Trophoblast cell (in vitro differentiated cells and primary cell): ENCODE results near the gene GADD45B. TPM values are rescaled to one million over a fixed set of nuclear protein-coding genes. Genes with fewer than 3 reads are reported as not detected.

Experiments used
- DNase-seq, 2 donors: peaks; one replicate each; pipeline ENCODE4 v3.0.0-alpha.2; 2016
- H2AFZ ChIP-seq: 2 replicates; pipeline ENCODE4 v1.6.1; 2013; ENCODE audit warnings: low read length, moderate library complexity, mild to moderate bottlenecking; ENCODE audit not compliant: insufficient read depth, poor library complexity
- H2AK5ac ChIP-seq: 2 replicates; pipeline ENCODE4 v1.6.1; 2013; ENCODE audit warnings: mild to moderate bottlenecking, low read length
- H2BK120ac ChIP-seq: 2 replicates; pipeline ENCODE4 v1.6.1; 2013; ENCODE audit warnings: low read length, mild to moderate bottlenecking, moderate library complexity; ENCODE audit not compliant: insufficient read depth, poor library complexity
- H2BK12ac ChIP-seq: 2 replicates; pipeline ENCODE4 v1.6.1; 2013; ENCODE audit warnings: mild to moderate bottlenecking, low read length, moderate library complexity
- H2BK5ac ChIP-seq: 2 replicates; pipeline ENCODE4 v1.6.1; 2013; ENCODE audit warnings: low read length, low read depth, moderate library complexity, mild to moderate bottlenecking; ENCODE audit not compliant: poor library complexity
- H3K14ac ChIP-seq: 2 replicates; pipeline ENCODE4 v1.6.1; 2013; ENCODE audit warnings: mild to moderate bottlenecking, low read length
- H3K18ac ChIP-seq: 2 replicates; pipeline ENCODE4 v1.6.1; 2013; ENCODE audit warnings: mild to moderate bottlenecking, low read length
- H3K23ac ChIP-seq: 2 replicates; pipeline ENCODE4 v1.6.1; 2013; ENCODE audit warnings: low read length
- H3K27ac ChIP-seq: 2 replicates; pipeline ENCODE4 v1.5.1; 2013; ENCODE audit warnings: low read depth, mild to moderate bottlenecking, inconsistent platforms, low read length, moderate library complexity
- H3K27me3 ChIP-seq: 2 replicates; pipeline ENCODE4 v1.6.1; 2013; ENCODE audit warnings: inconsistent platforms, mild to moderate bottlenecking, low read length, moderate library complexity; ENCODE audit not compliant: insufficient read depth
- H3K36me3 ChIP-seq, 2 experiments: 1 replicate in 1 of 2; 2 replicates in 1 of 2; pipeline ENCODE4 v1.6.1; 2013; ENCODE audit warnings: low read length in 2 of 2, mild to moderate bottlenecking in 2 of 2, moderate library complexity in 1 of 2; ENCODE audit not compliant: insufficient read depth in 2 of 2, control insufficient read depth in 1 of 2
- H3K4ac ChIP-seq: 2 replicates; pipeline ENCODE4 v1.6.1; 2013; ENCODE audit warnings: low read depth, mild to moderate bottlenecking, low read length, moderate library complexity
- H3K4me1 ChIP-seq, 2 experiments: 1 replicate in 1 of 2; 2 replicates in 1 of 2; pipeline ENCODE4 v1.6.1; 2013; ENCODE audit warnings: low read length in 2 of 2, mild to moderate bottlenecking in 2 of 2, moderate library complexity in 1 of 2; ENCODE audit not compliant: insufficient read depth in 2 of 2, control insufficient read depth in 1 of 2
- H3K4me2 ChIP-seq: 2 replicates; pipeline ENCODE4 v1.6.1; 2013; ENCODE audit warnings: inconsistent platforms, mild to moderate bottlenecking, low read length, moderate library complexity
- H3K4me3 ChIP-seq: 2 replicates; pipeline ENCODE4 v1.5.1; 2013; ENCODE audit warnings: mild to moderate bottlenecking, low read depth, low read length, inconsistent platforms
- H3K79me1 ChIP-seq: one replicate; pipeline ENCODE4 v1.6.1; 2013; ENCODE audit warnings: low read length
- H3K79me2 ChIP-seq: 2 replicates; pipeline ENCODE4 v1.6.1; 2013; ENCODE audit warnings: low read length, mild to moderate bottlenecking; ENCODE audit not compliant: control insufficient read depth, insufficient read depth, poor library complexity
- H3K9ac ChIP-seq: 2 replicates; pipeline ENCODE4 v1.6.1; 2013; ENCODE audit warnings: mild to moderate bottlenecking, low read length
- H3K9me3 ChIP-seq: 2 replicates; pipeline ENCODE4 v1.6.1; 2013; ENCODE audit warnings: low read depth, mild to moderate bottlenecking, control low read depth, inconsistent platforms, low read length; ENCODE audit not compliant: insufficient read depth
- H4K12ac ChIP-seq: 2 replicates; pipeline ENCODE4 v1.6.1; 2013; ENCODE audit warnings: low read depth, mild to moderate bottlenecking, low read length, moderate library complexity
- H4K8ac ChIP-seq: 2 replicates; pipeline ENCODE4 v1.6.1; 2013; ENCODE audit warnings: low read depth, mild to moderate bottlenecking, low read length, moderate library complexity
- H4K91ac ChIP-seq: one replicate; pipeline ENCODE4 v1.6.1; 2013; ENCODE audit warnings: low read depth, mild to moderate bottlenecking, low read length, moderate library complexity
- WGBS: extraction: QIAGEN DNeasy Blood & Tissue Kit; methylation state at CpG from one replicate; pipeline ENCODE4 v1.1.7; 2013; ENCODE audit warnings: missing lambda C conversion rate; ENCODE audit not compliant: insufficient read length, insufficient coverage; ENCODE audit errors: extremely low coverage; 5-methylcytosine and 5-hydroxymethylcytosine counted together
- polyA plus RNA-seq: library from polyadenylated mRNA; stranded (reverse); fragments of 200-250 nt; gene quantifications from 2 replicates; pipeline ENCODE4 v1.2.3, GENCODE V29; 2013

GADD45B gene
- polyA plus RNA-seq = 89.4 and 93.2 TPM in 2 replicates

- Histone ChIP-seq H3K14ac (peak within 1 kb of the TSS; percentile 97), H3K79me1 (peaks cover 44% of the 10 kb centered on the region), H3K4ac (peak within 1 kb of the TSS; percentile 99), H2AK5ac (peak within 1 kb of the TSS; percentile 88), H2BK120ac (peak within 1 kb of the TSS; percentile 96), H3K27ac (peak within 1 kb of the TSS; percentile 89), H3K36me3 (peaks cover 16 to 18% of the 10 kb centered on the region in 2 experiments), H4K91ac (peak within 1 kb of the TSS; percentile 95), H4K12ac (peak within 1 kb of the TSS; percentile 82), H2AFZ (peak within 1 kb of the TSS; percentile 86), H3K18ac (peak within 1 kb of the TSS; percentile 98), H3K9ac (peak within 1 kb of the TSS; percentile 98), H3K4me1 (peaks cover 12 to 14% of the 10 kb centered on the region in 2 experiments), H3K27me3 (no peaks in the 10 kb centered on the region), H3K4me2 (peak within 1 kb of the TSS; percentile 64), H2BK5ac (peak within 1 kb of the TSS; percentile 98), H4K8ac (peak within 1 kb of the TSS; percentile 86), H2BK12ac (peak within 1 kb of the TSS; percentile 84), H3K9me3 (no peaks in the 10 kb centered on the region), H3K4me3 (peak within 1 kb of the TSS; percentile 85), H3K23ac (peak within 1 kb of the TSS; percentile 22), H3K79me2 (peaks cover 30% of the 10 kb centered on the region)
- DNase-seq = peak; percentile 94 to 99
- no CpG with 5 or more reads among the region's 70 CpGs for WGBS
Measured at GRCh38 chr19:2475702-2476450, at the start of gene GADD45B. Gene GADD45B (plus strand): TSS chr19:2476127. CDS start chr19:2476359, 232 bp downstream.

- DNase-seq = peak in 1 of 2 donors; percentile 33
- H4K12ac ChIP-seq = peak overlapping the region; percentile 70
- no peak overlapping the region for H3K23ac ChIP-seq
- peak overlapping the region; percentile 97 for H3K14ac ChIP-seq
- peaks cover 10 to 17% of the 10 kb centered on the region in 2 experiments for H3K4me1 ChIP-seq
- peak overlapping the region; percentile 99 for H3K4me3 ChIP-seq
- WGBS = no CpG with 5 or more reads among the region's 66 CpGs
- H4K8ac ChIP-seq = peak overlapping the region; percentile 96
- H4K91ac ChIP-seq = peak overlapping the region; percentile 93
- H3K36me3 ChIP-seq = peaks cover 44 to 53% of the 10 kb centered on the region in 2 experiments
- H3K79me1 ChIP-seq = peaks cover 10% of the 10 kb centered on the region
- H3K27me3 ChIP-seq = no peaks in the 10 kb centered on the region
- no peak overlapping the region for H2BK12ac ChIP-seq
- H3K9me3 ChIP-seq = peaks cover 1% of the 10 kb centered on the region
- peak overlapping the region; percentile 98 for H3K27ac ChIP-seq
- H3K4me2 ChIP-seq = peak overlapping the region; percentile 98
- H2BK5ac ChIP-seq = peak overlapping the region; percentile 76
- peak overlapping the region; percentile 99 for H3K9ac ChIP-seq
- peak overlapping the region; percentile 88 for H2AFZ ChIP-seq
- peak overlapping the region; percentile 97 for H3K18ac ChIP-seq
- H2BK120ac ChIP-seq = peak overlapping the region; percentile 79
- H3K79me2 ChIP-seq = peaks cover 11% of the 10 kb centered on the region
- peak overlapping the region; percentile 83 for H2AK5ac ChIP-seq
- peak overlapping the region; percentile 92 for H3K4ac ChIP-seq
Measured at GRCh38 chr19:2426611-2427428, 49.1 kb upstream of the GADD45B start.

GRCh38 chr19:2427429-2428320 lies 48.3 kb upstream of the GADD45B start, which contains the start of gene TIMM13:
Gene TIMM13 (minus strand): TSS chr19:2427586. CDS start chr19:2427533, 53 bp downstream.
- Histone ChIP-seq H3K9ac (peak within 1 kb of the TSS; percentile 100), H2BK12ac (no peak within 1 kb of the TSS), H4K91ac (peak within 1 kb of the TSS; percentile 98), H3K27me3 (no peaks in the 10 kb centered on the region), H2AFZ (peak within 1 kb of the TSS; percentile 100), H3K79me1 (peaks cover 10% of the 10 kb centered on the region), H3K4me3 (peak within 1 kb of the TSS; percentile 99), H2BK5ac (peak within 1 kb of the TSS; percentile 100), H3K14ac (peak within 1 kb of the TSS; percentile 99), H3K4me1 (peaks cover 10 to 17% of the 10 kb centered on the region in 2 experiments), H4K8ac (peak within 1 kb of the TSS; percentile 96), H3K79me2 (peaks cover 11% of the 10 kb centered on the region), H3K4me2 (peak within 1 kb of the TSS; percentile 98), H3K9me3 (peaks cover 3% of the 10 kb centered on the region), H2BK120ac (peak within 1 kb of the TSS; percentile 93), H3K18ac (peak within 1 kb of the TSS; percentile 98), H3K23ac (no peak within 1 kb of the TSS), H3K4ac (peak within 1 kb of the TSS; percentile 95), H3K27ac (peak within 1 kb of the TSS; percentile 98), H2AK5ac (peak within 1 kb of the TSS; percentile 83), H3K36me3 (peaks cover 52 to 60% of the 10 kb centered on the region in 2 experiments), H4K12ac (peak within 1 kb of the TSS; percentile 97)
- WGBS = no CpG with 5 or more reads among the region's 77 CpGs
- DNase-seq = peak; percentile 96 to 100
